Fibroblast of lung (primary cell): ENCODE results near the gene PRCP.

ENCODE experiments used
- CTCF ChIP-seq, 2 donors: IDR thresholded peaks in 1 of 2; conservative IDR thresholded peaks in 1 of 2; 1 replicate in 1 of 2; 2 replicates in 1 of 2; pipeline ENCODE4 v1.5.1; 2011 to 2012; ENCODE audit warnings: low read length in 2 of 2, control low read depth in 1 of 2, inconsistent platforms in 1 of 2, low read depth in 1 of 2, mild to moderate bottlenecking in 1 of 2
- EZH2 ChIP-seq: IDR thresholded peaks from 2 replicates; pipeline ENCODE4 v1.5.1; 2012; ENCODE audit warnings: low read length, control low read depth, mild to moderate bottlenecking; ENCODE audit errors: missing control alignments

DNA sequence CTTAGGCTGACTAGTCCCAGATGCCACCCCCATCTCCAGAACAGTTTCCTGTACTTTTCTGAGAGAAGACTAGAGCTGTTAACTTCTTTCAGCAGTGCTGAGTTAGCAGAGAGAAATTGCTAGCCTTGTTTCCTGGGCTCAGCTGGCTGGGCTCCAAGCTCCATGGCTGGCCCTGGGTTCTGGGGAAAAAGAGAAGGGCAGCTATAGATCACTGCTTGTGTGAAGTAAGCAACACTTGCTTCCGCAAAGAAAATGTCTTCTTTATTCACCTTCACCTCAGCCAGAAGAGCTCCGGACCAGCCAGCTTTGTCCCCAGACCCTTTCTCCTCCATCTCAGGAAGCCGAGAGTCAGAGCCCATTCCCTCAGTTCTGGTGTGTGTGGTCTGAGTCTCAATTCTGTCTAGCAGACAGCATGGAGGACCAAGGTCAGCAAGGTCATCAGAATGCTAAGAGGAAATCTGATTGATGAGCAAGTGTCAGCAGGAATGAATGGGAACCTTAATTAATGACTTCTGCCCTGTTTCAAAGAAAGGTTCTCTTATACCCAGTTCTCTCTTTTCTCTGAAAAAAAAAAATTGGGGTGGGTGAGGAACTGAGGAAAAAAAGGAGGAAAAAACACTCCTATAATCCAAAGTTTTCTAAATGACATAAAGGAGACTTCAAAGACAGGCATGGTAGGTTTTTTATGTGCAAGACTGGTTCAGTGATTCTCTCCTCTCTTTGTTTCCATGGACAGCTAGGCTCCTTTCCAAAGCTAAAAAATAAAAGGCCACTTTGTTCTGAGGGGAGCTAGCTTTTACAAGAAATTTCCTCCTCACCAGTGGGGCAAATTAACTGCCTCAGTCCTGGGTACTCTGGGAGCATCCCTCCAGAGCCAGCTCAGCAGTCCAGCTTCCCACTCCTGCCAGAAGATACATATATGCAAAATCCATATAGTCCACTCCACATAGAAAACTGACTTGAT, 103.0 kb downstream of the PRCP start:
- TF ChIP-seq CTCF (conservative IDR thresholded peaks at IDR 0.05 in 1 of 2, IDR thresholded peaks at IDR 0.05 in 1 of 2; ENCODE audit: low read depth in 1 of 2, low read length in 2 of 2) (no peak), EZH2 (no peak)
